HG02938 (cell line): ENCODE measurements around the gene OLFM1.
"Not testable (repeated sequence)": the region's sequence is repeated elsewhere in the genome, so short reads cannot be mapped to it uniquely, and the experiment has no call there.

ENCODE experiments used
- ATAC-seq: cut with Tn5 transposase; IDR thresholded peaks from one replicate; pipeline ENCODE4 v1.9.1; 2021; ENCODE audit warnings: mild to moderate bottlenecking, moderate library complexity; ENCODE audit not compliant: unreplicated experiment

Gene OLFM1

GRCh38 chr9:135105211-135105745 lies 17.8 kb downstream of the OLFM1 start:
- ATAC-seq = no peak

GRCh38 chr9:135105938-135106491 lies 18.5 kb downstream of the OLFM1 start:
- ATAC-seq = no peak

GRCh38 chr9:135106551-135107270 lies 19.2 kb downstream of the OLFM1 start:
- no peak for ATAC-seq

- no peak for ATAC-seq
Observed at GRCh38 chr9:135107581-135108235, 20.2 kb downstream of the OLFM1 start.

GRCh38 chr9:135108831-135109510 lies 21.5 kb downstream of the OLFM1 start:
- ATAC-seq = no peak

- no peak for ATAC-seq
Observed at GRCh38 chr9:135109650-135110049, 22.2 kb downstream of the OLFM1 start.

- no peak for ATAC-seq
Observed at GRCh38 chr9:135110416-135110815, 22.9 kb downstream of the OLFM1 start.

- ATAC-seq = not testable (repeated sequence)
Observed at GRCh38 chr9:135111600-135111999, 24.1 kb downstream of the OLFM1 start.

GRCh38 chr9:135116371-135116770 lies 28.9 kb downstream of the OLFM1 start:
- ATAC-seq = no peak

- no peak for ATAC-seq
Observed at GRCh38 chr9:135116881-135117280, 29.4 kb downstream of the OLFM1 start.

- no peak for ATAC-seq
Observed at GRCh38 chr9:135117281-135117680, 29.8 kb downstream of the OLFM1 start.

- ATAC-seq = no peak
Observed at GRCh38 chr9:135119496-135120064, 32.1 kb downstream of the OLFM1 start.

- ATAC-seq = no peak
Observed at GRCh38 chr9:135120249-135120648, 32.8 kb downstream of the OLFM1 start.

GRCh38 chr9:135122316-135122715 lies 34.8 kb downstream of the OLFM1 start:
- ATAC-seq = no peak

- ATAC-seq = no peak
Observed at GRCh38 chr9:135123126-135123772, 35.8 kb downstream of the OLFM1 start.

- ATAC-seq = no peak
Observed at GRCh38 chr9:135123773-135124134, 36.3 kb downstream of the OLFM1 start.

GRCh38 chr9:135126451-135127187 lies 39.2 kb downstream of the OLFM1 start:
- ATAC-seq = no peak

- no peak for ATAC-seq
Observed at GRCh38 chr9:135127718-135128670, 40.5 kb downstream of the OLFM1 start.
